Cortex of kidney (tissue), 1 donor: Measurements from ENCODE around the gene PRRC2A.

Source experiments
- DNase-seq: peaks from one replicate; lab custom pipeline; 2025; lab: John Stamatoyannopoulos, UW

The PRRC2A gene

GRCh38 chr6:31652925-31653724, 32.6 kb downstream of the PRRC2A start:
- DNase-seq: no peak

- no peak for DNase-seq
Measured at GRCh38 chr6:31654574-31655348, 34.2 kb downstream of the PRRC2A start.

GRCh38 chr6:31655349-31656237, 35.1 kb downstream of the PRRC2A start, which contains the start of gene APOM:
Gene APOM (plus strand): TSS chr6:31655894. CDS start chr6:31655967, 73 bp downstream.
- DNase-seq: no peak

GRCh38 chr6:31657406-31658157, 37.1 kb downstream of the PRRC2A start:
- DNase-seq: no peak

GRCh38 chr6:31658158-31658688, 37.7 kb downstream of the PRRC2A start:
- DNase-seq: no peak

GRCh38 chr6:31658983-31659648, 38.6 kb downstream of the PRRC2A start:
- DNase-seq: no peak

- no peak for DNase-seq
Measured at GRCh38 chr6:31659649-31660380, 39.3 kb downstream of the PRRC2A start.

- no peak for DNase-seq
Measured at GRCh38 chr6:31660381-31661261, 40.1 kb downstream of the PRRC2A start, which contains the start of gene C6orf47. Gene C6orf47 (minus strand): TSS chr6:31660778. CDS start chr6:31659947, 831 bp downstream.

- DNase-seq: no peak
Measured at GRCh38 chr6:31661262-31662123, 41.0 kb downstream of the PRRC2A start.

GRCh38 chr6:31662124-31662723, 41.7 kb downstream of the PRRC2A start:
- DNase-seq: no peak

- DNase-seq: no peak
Measured at GRCh38 chr6:31663126-31663960, 42.8 kb downstream of the PRRC2A start.

- no peak for DNase-seq
Measured at GRCh38 chr6:31663961-31664789, 43.7 kb downstream of the PRRC2A start.

- no peak for DNase-seq
Measured at GRCh38 chr6:31664790-31665500, 44.4 kb downstream of the PRRC2A start, which contains the start of gene GPANK1. Gene GPANK1 (minus strand): TSS chr6:31664997. CDS start chr6:31664478, 519 bp downstream.

- peak; percentile 44 for DNase-seq
Measured at GRCh38 chr6:31665501-31666336, 45.2 kb downstream of the PRRC2A start, which contains the start of gene CSNK2B. Gene CSNK2B (plus strand): TSS chr6:31666080. CDS start chr6:31666832, 752 bp downstream.
